Ishikawa (cell line): ENCODE measurements around the gene DDX39A.

Experiments used
- CEBPB ChIP-seq: IDR thresholded peaks from 2 replicates; pipeline ENCODE4 v1.6.1; 2012
- CREB1 ChIP-seq: IDR thresholded peaks from 2 replicates; pipeline ENCODE4 v1.6.1; 2012; ENCODE audit warnings: low read depth
- EGR1 ChIP-seq: IDR thresholded peaks from 2 replicates; pipeline ENCODE4 v1.6.1; 2012
- EP300 ChIP-seq: IDR thresholded peaks from 2 replicates; pipeline ENCODE4 v1.6.1; 2012; ENCODE audit warnings: borderline replicate concordance
- FOXM1 ChIP-seq: IDR thresholded peaks from 2 replicates; pipeline ENCODE4 v1.6.1; 2012; ENCODE audit warnings: low read depth, borderline replicate concordance
- NFIC ChIP-seq: IDR thresholded peaks from 2 replicates; pipeline ENCODE4 v1.6.1; 2012
- RAD21 ChIP-seq: IDR thresholded peaks from 2 replicates; pipeline ENCODE4 v1.6.1; 2012; ENCODE audit warnings: low read depth
- TAF1 ChIP-seq: IDR thresholded peaks from 2 replicates; pipeline ENCODE4 v1.6.1; 2012; ENCODE audit warnings: low read depth, mild to moderate bottlenecking
- TCF12 ChIP-seq: IDR thresholded peaks from 2 replicates; pipeline ENCODE4 v1.6.1; 2012; ENCODE audit warnings: low read depth
- TEAD4 ChIP-seq: IDR thresholded peaks from 2 replicates; pipeline ENCODE4 v1.6.1; 2012
- USF1 ChIP-seq: IDR thresholded peaks from 2 replicates; pipeline ENCODE4 v1.6.1; 2012
- YY1 ChIP-seq: IDR thresholded peaks from 2 replicates; pipeline ENCODE4 v1.6.1; 2012; ENCODE audit warnings: low read depth
- ZBTB7A ChIP-seq: IDR thresholded peaks from 2 replicates; pipeline ENCODE4 v1.6.1; 2012; ENCODE audit warnings: low read depth
- TF ChIP-seq, protein P1 (sequence below): IDR thresholded peaks from 2 replicates; pipeline ENCODE4 v1.6.1; 2012
- TF ChIP-seq, protein P2 (sequence below): IDR thresholded peaks from 2 replicates; pipeline ENCODE4 v1.6.1; 2012; ENCODE audit warnings: low read depth, mild to moderate bottlenecking

DDX39A gene

DNA sequence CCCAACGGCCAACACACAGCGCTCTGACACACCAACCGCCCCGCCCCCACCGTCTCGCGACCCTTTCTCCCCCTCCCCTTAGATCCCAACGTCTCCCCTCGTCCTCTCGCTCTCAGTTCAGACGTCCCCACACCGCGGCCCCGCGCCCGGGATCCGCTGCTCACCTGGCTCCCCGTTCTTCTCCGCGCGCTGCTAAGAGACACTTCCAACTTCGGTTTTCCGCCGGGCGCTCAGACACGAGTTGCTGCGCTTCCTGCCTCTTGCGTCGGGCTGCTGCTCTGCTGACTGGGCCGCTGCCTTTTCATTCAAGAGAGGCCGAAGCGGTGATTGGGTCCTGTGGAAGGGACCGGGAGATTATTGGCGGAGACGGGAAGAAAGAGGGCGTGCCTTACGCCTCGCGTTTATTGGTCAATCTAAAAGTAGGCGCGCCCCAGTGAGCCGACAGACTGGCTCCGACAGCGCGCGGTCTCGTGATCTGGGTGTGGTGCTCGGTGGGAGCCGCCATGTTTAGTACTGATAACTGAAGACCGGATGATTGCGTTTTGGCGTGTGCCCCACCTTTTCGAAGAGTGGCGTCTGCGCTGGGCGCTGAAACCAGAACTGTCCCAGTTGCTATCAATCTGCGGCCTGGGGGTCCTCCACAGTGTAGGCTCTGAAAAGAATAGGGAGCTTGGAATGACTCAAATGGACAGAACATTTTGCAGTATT, at the start of gene DDX39A:
Gene DDX39A, minus strand, starts transcription at position 236 of the 708 bp plus-strand sequence. CDS start 6,121 bp downstream, outside the sequence.
- no peak; the same call in 1 of the 2 replicates for TF ChIP-seq EP300
- TF ChIP-seq, protein P1, sequence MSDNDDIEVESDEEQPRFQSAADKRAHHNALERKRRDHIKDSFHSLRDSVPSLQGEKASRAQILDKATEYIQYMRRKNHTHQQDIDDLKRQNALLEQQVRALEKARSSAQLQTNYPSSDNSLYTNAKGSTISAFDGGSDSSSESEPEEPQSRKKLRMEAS = peak; percentile 94
- peak; percentile 59 for TF ChIP-seq CREB1
- no peak for TF ChIP-seq EGR1
- TF ChIP-seq FOXM1 = peak; percentile 70; the same call in 1 of the 2 replicates
- TF ChIP-seq YY1 = peak; percentile 91
- peak; percentile 42; the same call in 1 of the 2 replicates for TF ChIP-seq TCF12
- no peak for TF ChIP-seq RAD21
- TF ChIP-seq, protein P2, sequence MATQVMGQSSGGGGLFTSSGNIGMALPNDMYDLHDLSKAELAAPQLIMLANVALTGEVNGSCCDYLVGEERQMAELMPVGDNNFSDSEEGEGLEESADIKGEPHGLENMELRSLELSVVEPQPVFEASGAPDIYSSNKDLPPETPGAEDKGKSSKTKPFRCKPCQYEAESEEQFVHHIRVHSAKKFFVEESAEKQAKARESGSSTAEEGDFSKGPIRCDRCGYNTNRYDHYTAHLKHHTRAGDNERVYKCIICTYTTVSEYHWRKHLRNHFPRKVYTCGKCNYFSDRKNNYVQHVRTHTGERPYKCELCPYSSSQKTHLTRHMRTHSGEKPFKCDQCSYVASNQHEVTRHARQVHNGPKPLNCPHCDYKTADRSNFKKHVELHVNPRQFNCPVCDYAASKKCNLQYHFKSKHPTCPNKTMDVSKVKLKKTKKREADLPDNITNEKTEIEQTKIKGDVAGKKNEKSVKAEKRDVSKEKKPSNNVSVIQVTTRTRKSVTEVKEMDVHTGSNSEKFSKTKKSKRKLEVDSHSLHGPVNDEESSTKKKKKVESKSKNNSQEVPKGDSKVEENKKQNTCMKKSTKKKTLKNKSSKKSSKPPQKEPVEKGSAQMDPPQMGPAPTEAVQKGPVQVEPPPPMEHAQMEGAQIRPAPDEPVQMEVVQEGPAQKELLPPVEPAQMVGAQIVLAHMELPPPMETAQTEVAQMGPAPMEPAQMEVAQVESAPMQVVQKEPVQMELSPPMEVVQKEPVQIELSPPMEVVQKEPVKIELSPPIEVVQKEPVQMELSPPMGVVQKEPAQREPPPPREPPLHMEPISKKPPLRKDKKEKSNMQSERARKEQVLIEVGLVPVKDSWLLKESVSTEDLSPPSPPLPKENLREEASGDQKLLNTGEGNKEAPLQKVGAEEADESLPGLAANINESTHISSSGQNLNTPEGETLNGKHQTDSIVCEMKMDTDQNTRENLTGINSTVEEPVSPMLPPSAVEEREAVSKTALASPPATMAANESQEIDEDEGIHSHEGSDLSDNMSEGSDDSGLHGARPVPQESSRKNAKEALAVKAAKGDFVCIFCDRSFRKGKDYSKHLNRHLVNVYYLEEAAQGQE = no peak
- TF ChIP-seq USF1 = peak; percentile 85
- peak; percentile 3; the same call in 1 of the 2 replicates for TF ChIP-seq NFIC
- peak; percentile 69; the same call in 1 of the 2 replicates for TF ChIP-seq ZBTB7A
- peak; percentile 80 for TF ChIP-seq TAF1
- TF ChIP-seq CEBPB = no peak; the same call in 1 of the 2 replicates
- TF ChIP-seq TEAD4 = no peak

DNA sequence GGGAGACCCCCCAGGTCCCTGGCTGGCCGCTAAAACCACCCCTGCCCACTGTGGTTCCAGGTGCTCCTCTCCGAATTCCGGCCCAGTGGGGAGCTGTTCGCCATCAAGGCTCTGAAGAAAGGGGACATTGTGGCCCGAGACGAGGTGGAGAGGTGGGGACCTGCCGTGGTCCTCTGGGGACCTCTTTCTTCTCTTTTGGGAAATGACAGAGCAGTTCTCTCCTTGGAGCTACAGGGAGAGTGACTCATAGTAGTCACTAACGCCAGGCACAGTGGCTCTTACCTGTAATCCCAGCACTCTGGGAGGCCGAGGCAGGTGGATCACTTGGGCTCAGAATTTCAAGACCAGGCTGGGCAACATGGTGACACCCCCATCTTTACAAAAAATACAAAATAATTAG, 48.7 kb upstream of the DDX39A start:
- TF ChIP-seq TCF12 = no peak
- no peak for TF ChIP-seq CEBPB
- no peak for TF ChIP-seq TAF1
- no peak for TF ChIP-seq FOXM1
- TF ChIP-seq CREB1 = no peak
- TF ChIP-seq, protein P2 = no peak
- TF ChIP-seq RAD21 = peak; percentile 43; the same call in 1 of the 2 replicates
- no peak for TF ChIP-seq TEAD4
- TF ChIP-seq NFIC = no peak

DNA sequence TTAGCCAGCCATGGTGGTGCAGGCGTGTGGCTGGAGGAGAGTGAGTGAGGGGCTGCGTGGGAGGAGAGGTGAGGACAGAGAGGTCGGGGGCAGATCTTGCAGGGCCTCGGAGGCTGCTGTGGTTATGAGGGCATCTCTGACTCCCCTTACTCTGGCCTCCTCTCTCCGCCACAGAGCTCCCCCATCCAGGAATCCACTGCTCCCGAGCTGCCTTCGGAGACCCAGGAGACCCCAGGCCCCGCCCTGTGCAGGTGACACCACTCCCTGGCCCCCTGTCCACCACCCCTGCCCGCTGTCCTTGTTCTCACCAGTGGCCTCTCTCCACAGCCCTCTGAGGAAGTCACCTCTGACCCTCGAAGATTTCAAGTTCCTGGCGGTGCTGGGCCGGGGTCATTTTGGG, 48.2 kb upstream of the DDX39A start:
- TF ChIP-seq TAF1 = no peak
- TF ChIP-seq, protein P1 = no peak
- TF ChIP-seq CEBPB = no peak
- TF ChIP-seq RAD21 = no peak
- TF ChIP-seq NFIC = no peak
- TF ChIP-seq EGR1 = no peak
- TF ChIP-seq EP300 = no peak
- no peak for TF ChIP-seq YY1
- no peak for TF ChIP-seq ZBTB7A
- TF ChIP-seq TCF12 = no peak
- TF ChIP-seq, protein P2 = no peak
- TF ChIP-seq USF1 = no peak
- no peak for TF ChIP-seq CREB1
- no peak for TF ChIP-seq FOXM1
- TF ChIP-seq TEAD4 = no peak

DNA sequence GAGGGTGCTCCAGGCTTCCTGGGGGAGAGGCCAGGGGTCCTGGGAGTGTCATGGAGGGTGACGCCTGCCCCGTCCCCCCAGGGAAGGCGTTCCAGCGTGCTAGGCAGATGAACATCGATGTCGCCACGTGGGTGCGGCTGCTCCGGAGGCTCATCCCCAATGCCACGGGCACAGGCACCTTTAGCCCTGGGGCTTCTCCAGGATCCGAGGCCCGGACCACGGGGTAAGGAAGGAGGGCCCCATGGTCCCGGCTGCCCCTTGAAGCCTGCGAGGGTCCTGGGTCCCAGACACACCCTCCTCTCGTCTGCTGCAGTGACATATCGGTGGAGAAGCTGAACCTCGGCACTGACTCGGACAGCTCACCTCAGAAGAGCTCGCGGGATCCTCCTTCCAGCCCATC, 44.6 kb upstream of the DDX39A start:
- TF ChIP-seq TCF12 (no peak), CEBPB (no peak), NFIC (no peak), USF1 (no peak), TEAD4 (no peak), EGR1 (no peak)
- TF ChIP-seq, protein P2 = no peak
